ENCODE data around the gene DYRK1B. TPM values are rescaled to one million over a fixed set of nuclear protein-coding genes. Genes with fewer than 3 reads are reported as not detected.

Gene DYRK1B
- total RNA-seq, 1 experiment from 2014 or later: 322 TPM

DNA sequence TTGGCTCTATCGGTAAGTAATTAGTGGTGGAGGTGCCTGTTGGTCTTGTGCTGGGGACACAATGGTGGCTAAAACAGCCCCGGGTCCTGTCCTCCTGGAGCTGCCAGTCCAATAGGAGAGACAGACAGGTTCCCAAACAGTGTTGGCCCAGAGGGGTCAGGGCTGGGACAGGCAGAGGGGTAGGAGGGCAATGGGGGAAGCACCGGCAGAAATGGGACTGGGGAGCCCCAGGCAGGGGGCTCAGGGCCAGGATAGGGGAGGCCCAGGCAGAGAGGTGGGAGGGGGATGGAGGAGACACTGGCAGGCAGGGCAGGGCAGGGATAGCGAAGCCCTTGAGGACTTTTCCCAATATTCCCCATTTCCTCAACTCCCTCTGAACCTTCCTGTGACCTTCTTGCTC, 14.4 kb upstream of the DYRK1B start:
- H3K4me3 ChIP-seq (ENCODE audit: low read depth in 2 of 2, low read length in 2 of 2): no peak overlapping the region
- in situ Hi-C loops (cut with HindIII; ENCODE audit: low pct_unique_long_range_greater_than_20kb, low sequenced_read_pairs): loop anchor here (10.0 kb wide), 1 partner anchor 206 kb away; the partner anchor contains the start of gene ZNF780B
- peak overlapping the region; percentile 0; the same call in 1 of the 2 replicates for H3K27ac ChIP-seq (ENCODE audit: low read length)
- no peaks in the 10 kb centered on the region for H3K36me3 ChIP-seq (ENCODE audit: control insufficient read depth, insufficient read depth, low read length)
- H3K9me3 ChIP-seq (ENCODE audit: control insufficient read depth, insufficient read depth, low read depth, low read length): no peaks in the 10 kb centered on the region
- intact Hi-C loops (cut with micrococcal nuclease; ENCODE audit: unreplicated experiment): no loop called here
- DNase-seq (ENCODE audit: low read depth, low spot score): no peak
- H3K4me1 ChIP-seq (ENCODE audit: control insufficient read depth, insufficient read depth, low read length): peaks cover 39% of the 10 kb centered on the region
- no peaks in the 10 kb centered on the region for H3K27me3 ChIP-seq (ENCODE audit: control insufficient read depth, insufficient read depth, low read length)
- no TSS peak for BruUV-seq (replicated peaks)
- ChIA-PET CTCF (interaction anchor here (0.5 to 7.7 kb wide), 4 partner anchors 15 to 122 kb away, joined by 4 to 121 read pairs (median 66); partner anchors contain the start of genes DYRK1B and PSMC4), POLR2A (interaction anchor here (0.6 to 6.4 kb wide), 3 partner anchors 8 to 418 kb away, joined by 5 to 177 read pairs (median 6); partner anchors contain the start of gene DYRK1B)
- TF ChIP-seq, protein P1, sequence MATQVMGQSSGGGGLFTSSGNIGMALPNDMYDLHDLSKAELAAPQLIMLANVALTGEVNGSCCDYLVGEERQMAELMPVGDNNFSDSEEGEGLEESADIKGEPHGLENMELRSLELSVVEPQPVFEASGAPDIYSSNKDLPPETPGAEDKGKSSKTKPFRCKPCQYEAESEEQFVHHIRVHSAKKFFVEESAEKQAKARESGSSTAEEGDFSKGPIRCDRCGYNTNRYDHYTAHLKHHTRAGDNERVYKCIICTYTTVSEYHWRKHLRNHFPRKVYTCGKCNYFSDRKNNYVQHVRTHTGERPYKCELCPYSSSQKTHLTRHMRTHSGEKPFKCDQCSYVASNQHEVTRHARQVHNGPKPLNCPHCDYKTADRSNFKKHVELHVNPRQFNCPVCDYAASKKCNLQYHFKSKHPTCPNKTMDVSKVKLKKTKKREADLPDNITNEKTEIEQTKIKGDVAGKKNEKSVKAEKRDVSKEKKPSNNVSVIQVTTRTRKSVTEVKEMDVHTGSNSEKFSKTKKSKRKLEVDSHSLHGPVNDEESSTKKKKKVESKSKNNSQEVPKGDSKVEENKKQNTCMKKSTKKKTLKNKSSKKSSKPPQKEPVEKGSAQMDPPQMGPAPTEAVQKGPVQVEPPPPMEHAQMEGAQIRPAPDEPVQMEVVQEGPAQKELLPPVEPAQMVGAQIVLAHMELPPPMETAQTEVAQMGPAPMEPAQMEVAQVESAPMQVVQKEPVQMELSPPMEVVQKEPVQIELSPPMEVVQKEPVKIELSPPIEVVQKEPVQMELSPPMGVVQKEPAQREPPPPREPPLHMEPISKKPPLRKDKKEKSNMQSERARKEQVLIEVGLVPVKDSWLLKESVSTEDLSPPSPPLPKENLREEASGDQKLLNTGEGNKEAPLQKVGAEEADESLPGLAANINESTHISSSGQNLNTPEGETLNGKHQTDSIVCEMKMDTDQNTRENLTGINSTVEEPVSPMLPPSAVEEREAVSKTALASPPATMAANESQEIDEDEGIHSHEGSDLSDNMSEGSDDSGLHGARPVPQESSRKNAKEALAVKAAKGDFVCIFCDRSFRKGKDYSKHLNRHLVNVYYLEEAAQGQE (IDR thresholded peaks at IDR 0.05; ENCODE audit: insufficient read depth in 1 of 2, low read depth in 2 of 2, low read length in 1 of 2): no peak
- no peak for TF ChIP-seq POLR2AphosphoS5 (IDR thresholded peaks at IDR 0.05; ENCODE audit: low read depth, low read length)
- no peak for TF ChIP-seq SIN3A (IDR thresholded peaks at IDR 0.05; ENCODE audit: borderline replicate concordance, insufficient read depth, low read depth, low read length)
- TF ChIP-seq, protein P2, sequence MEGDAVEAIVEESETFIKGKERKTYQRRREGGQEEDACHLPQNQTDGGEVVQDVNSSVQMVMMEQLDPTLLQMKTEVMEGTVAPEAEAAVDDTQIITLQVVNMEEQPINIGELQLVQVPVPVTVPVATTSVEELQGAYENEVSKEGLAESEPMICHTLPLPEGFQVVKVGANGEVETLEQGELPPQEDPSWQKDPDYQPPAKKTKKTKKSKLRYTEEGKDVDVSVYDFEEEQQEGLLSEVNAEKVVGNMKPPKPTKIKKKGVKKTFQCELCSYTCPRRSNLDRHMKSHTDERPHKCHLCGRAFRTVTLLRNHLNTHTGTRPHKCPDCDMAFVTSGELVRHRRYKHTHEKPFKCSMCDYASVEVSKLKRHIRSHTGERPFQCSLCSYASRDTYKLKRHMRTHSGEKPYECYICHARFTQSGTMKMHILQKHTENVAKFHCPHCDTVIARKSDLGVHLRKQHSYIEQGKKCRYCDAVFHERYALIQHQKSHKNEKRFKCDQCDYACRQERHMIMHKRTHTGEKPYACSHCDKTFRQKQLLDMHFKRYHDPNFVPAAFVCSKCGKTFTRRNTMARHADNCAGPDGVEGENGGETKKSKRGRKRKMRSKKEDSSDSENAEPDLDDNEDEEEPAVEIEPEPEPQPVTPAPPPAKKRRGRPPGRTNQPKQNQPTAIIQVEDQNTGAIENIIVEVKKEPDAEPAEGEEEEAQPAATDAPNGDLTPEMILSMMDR (IDR thresholded peaks at IDR 0.05): no peak
- TF ChIP-seq TCF7L2 (IDR thresholded peaks at IDR 0.05; ENCODE audit: low read depth, low read length): no peak
- ATAC-seq: no peak

DNA sequence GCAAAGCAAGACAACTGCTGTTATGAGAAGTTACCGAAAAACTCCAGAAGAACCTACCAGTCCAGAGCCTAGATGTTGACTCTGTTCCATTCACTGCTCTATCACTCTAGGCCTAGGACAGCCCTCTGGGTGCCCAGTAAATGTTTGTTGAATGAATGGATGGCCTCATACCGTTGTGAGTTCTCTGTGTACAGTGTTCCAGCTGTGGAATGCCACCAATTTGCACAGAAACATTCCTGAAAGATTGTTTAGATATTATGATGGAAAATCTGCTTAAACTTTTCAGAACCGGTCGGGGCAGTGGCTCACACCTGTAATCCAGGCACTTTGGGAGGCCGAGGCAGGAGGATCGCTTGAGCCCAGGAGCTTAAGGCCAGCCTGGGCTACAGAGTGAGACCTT, 13.6 kb upstream of the DYRK1B start:
- ChIA-PET CTCF (interaction anchor here (3.5 to 7.7 kb wide), 6 partner anchors 14 to 175 kb away, joined by 11 to 357 read pairs (median 83); partner anchors contain the start of genes DYRK1B and PSMC4), POLR2A (interaction anchor here (0.6 to 6.8 kb wide), 9 partner anchors 9 to 418 kb away, joined by 3 to 177 read pairs (median 7); partner anchors contain the start of genes DYRK1B and PSMC4)
- Histone ChIP-seq H3K36me3 (ENCODE audit: control insufficient read depth, insufficient read depth, low read length) (no peaks in the 10 kb centered on the region), H3K4me1 (ENCODE audit: control insufficient read depth, insufficient read depth, low read length) (peaks cover 47% of the 10 kb centered on the region), H3K4me3 (ENCODE audit: low read depth in 2 of 2, low read length in 2 of 2) (no peak overlapping the region), H3K9me3 (ENCODE audit: control insufficient read depth, insufficient read depth, low read depth, low read length) (no peaks in the 10 kb centered on the region), H3K27me3 (ENCODE audit: control insufficient read depth, insufficient read depth, low read length) (no peaks in the 10 kb centered on the region), H3K27ac (ENCODE audit: low read length) (peak overlapping the region; percentile 83)
- TF ChIP-seq TCF7L2 (IDR thresholded peaks at IDR 0.05; ENCODE audit: low read depth, low read length): no peak
- ATAC-seq (no peak), DNase-seq (ENCODE audit: low read depth, low spot score) (no peak)
- BruUV-seq (replicated peaks): no TSS peak
- intact Hi-C loops (cut with micrococcal nuclease; ENCODE audit: unreplicated experiment) (no loop called here), in situ Hi-C loops (cut with HindIII; ENCODE audit: low pct_unique_long_range_greater_than_20kb, low sequenced_read_pairs) (loop anchor here (10.0 kb wide), 1 partner anchor 207 kb away; the partner anchor contains the start of gene ZNF780B)

Data from Panc1 (cell line).